ENCODE results near the gene RELL2.

Gene RELL2

DNA sequence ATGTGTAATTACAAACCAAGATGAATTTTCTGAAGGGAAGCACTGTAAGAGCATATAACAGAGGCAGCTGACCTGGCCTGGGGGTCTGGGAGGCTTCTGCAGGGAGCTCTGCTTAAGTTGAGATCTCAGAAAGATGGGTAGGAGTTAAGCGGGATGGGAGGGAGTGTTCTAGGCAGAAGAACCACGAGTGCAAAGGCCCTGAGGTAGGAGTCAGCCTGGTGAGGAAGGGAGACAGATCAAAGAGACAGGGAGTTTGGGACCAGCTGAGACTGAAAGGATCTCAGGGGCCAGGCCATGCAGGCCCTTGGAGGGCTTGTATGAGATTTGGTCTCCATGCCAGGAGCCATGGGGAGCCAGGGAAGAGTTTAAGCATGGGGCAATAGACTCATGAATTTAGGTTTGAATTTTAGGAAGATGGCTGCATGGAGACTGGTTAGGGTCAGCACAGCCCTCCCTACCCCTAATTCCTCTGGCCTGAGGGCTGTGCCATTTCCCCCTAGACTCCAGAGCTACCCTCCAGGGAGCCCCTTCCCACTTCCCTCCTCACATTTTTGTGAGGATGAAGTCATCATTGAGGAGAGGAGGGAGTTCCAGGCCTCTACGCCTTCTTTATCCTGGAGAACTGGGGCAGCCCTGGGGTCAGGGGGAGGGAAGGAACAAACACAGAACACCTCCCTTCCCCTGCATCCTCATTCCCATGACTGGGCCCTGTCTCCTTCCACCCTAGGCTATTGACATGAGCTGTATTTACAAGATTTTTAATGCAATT lies 50.0 kb downstream of the RELL2 start:
- Histone ChIP-seq H3K36me3 (replicated peaks; ENCODE audit: insufficient read depth, low read length) (no peaks in the 10 kb centered on the region), H3K4me2 (ENCODE audit: low read depth, low read length) (no peak overlapping the region)

More for the DNA sequence above, 50.0 kb downstream of the RELL2 start:
- DNase-seq: no peak
- Histone ChIP-seq H4K20me1 (ENCODE audit: insufficient read depth, low read length) (no peaks in the 10 kb centered on the region), H3K27ac (ENCODE audit: low read length) (no peak overlapping the region), H2AFZ (ENCODE audit: low read length) (no peak overlapping the region), H3K27me3 (replicated peaks; ENCODE audit: insufficient read depth, low read length) (peaks cover 8% of the 10 kb centered on the region; the same call in 1 of the 2 replicates), H3K9ac (ENCODE audit: low read length) (no peak overlapping the region), H3K4me1 (ENCODE audit: low read length) (0 out of 2 replicates have a peak, but pooled peaks cover 2% of the 10 kb centered on the region), H3K79me2 (ENCODE audit: low read length) (no peaks in the 10 kb centered on the region), H3K4me3 (ENCODE audit: low read length) (no peak overlapping the region), H3K9me2 (replicated peaks; ENCODE audit: insufficient read depth, low read length) (no peaks in the 10 kb centered on the region), H3K9me3 (replicated peaks; ENCODE audit: insufficient read depth, low read length) (no peaks in the 10 kb centered on the region), H3F3A (ENCODE audit: insufficient read depth, low read length) (no peaks in the 10 kb centered on the region)
- TF ChIP-seq, protein P1, sequence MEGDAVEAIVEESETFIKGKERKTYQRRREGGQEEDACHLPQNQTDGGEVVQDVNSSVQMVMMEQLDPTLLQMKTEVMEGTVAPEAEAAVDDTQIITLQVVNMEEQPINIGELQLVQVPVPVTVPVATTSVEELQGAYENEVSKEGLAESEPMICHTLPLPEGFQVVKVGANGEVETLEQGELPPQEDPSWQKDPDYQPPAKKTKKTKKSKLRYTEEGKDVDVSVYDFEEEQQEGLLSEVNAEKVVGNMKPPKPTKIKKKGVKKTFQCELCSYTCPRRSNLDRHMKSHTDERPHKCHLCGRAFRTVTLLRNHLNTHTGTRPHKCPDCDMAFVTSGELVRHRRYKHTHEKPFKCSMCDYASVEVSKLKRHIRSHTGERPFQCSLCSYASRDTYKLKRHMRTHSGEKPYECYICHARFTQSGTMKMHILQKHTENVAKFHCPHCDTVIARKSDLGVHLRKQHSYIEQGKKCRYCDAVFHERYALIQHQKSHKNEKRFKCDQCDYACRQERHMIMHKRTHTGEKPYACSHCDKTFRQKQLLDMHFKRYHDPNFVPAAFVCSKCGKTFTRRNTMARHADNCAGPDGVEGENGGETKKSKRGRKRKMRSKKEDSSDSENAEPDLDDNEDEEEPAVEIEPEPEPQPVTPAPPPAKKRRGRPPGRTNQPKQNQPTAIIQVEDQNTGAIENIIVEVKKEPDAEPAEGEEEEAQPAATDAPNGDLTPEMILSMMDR (IDR thresholded peaks at IDR 0.05; ENCODE audit: low read length): no peak
- TF ChIP-seq EZH2phosphoT487 (IDR thresholded peaks at IDR 0.05; ENCODE audit: low read length): no peak
- TF ChIP-seq EZH2 (optimal IDR thresholded peaks at IDR 0.05; ENCODE audit: low read depth, low read length): no peak

All from MM.1S (cell line).